ENCODE measurements around the gene RASAL2.
"Not testable (repeated sequence)": the region's sequence is repeated elsewhere in the genome, so short reads cannot be mapped to it uniquely, and the experiment has no call there.

GRCh38 chr1:178248284-178248683, 154.4 kb downstream of the RASAL2 start:
- TF ChIP-seq POLR2A (IDR thresholded peaks at IDR 0.05; ENCODE audit: low read depth, low read length); POLR2AphosphoS5 (IDR thresholded peaks at IDR 0.05; ENCODE audit: low read depth, low read length); TAF1 (IDR thresholded peaks at IDR 0.05; ENCODE audit: low read depth, low read length); PAX5 (IDR thresholded peaks at IDR 0.05; ENCODE audit: insufficient read depth, low read length, severe bottlenecking); POU2F2 (IDR thresholded peaks at IDR 0.05; ENCODE audit: low read depth, low read length): not testable (repeated sequence)

Measured in GM12891 (cell line).